Choroid plexus epithelial cell (primary cell): ENCODE results near the gene SHC4.

Experiments used
- DNase-seq: peaks from one replicate; pipeline ENCODE4 v3.0.0-alpha.2; 2010; ENCODE audit warnings: low read depth
- H3K4me3 ChIP-seq: 2 replicates; pipeline ENCODE4 v1.5.1; 2011; ENCODE audit warnings: low read depth, mild to moderate bottlenecking, control low read depth, low read length, moderate library complexity
- TF ChIP-seq, protein P1 (sequence below): conservative IDR thresholded peaks from 2 replicates; pipeline ENCODE4 v1.5.1; 2011; ENCODE audit warnings: low read depth, mild to moderate bottlenecking, control low read depth, inconsistent platforms, low read length, moderate library complexity

Gene SHC4

GRCh38 chr15:48955370-48955769 lies 8.3 kb downstream of the SHC4 start:
- TF ChIP-seq, protein P1, sequence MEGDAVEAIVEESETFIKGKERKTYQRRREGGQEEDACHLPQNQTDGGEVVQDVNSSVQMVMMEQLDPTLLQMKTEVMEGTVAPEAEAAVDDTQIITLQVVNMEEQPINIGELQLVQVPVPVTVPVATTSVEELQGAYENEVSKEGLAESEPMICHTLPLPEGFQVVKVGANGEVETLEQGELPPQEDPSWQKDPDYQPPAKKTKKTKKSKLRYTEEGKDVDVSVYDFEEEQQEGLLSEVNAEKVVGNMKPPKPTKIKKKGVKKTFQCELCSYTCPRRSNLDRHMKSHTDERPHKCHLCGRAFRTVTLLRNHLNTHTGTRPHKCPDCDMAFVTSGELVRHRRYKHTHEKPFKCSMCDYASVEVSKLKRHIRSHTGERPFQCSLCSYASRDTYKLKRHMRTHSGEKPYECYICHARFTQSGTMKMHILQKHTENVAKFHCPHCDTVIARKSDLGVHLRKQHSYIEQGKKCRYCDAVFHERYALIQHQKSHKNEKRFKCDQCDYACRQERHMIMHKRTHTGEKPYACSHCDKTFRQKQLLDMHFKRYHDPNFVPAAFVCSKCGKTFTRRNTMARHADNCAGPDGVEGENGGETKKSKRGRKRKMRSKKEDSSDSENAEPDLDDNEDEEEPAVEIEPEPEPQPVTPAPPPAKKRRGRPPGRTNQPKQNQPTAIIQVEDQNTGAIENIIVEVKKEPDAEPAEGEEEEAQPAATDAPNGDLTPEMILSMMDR, result no peak
- DNase-seq, result no peak

GRCh38 chr15:48954538-48954937 lies 9.2 kb downstream of the SHC4 start:
- no peak overlapping the region for H3K4me3 ChIP-seq
- DNase-seq, result peak; percentile 17
- TF ChIP-seq, protein P1, result peak; percentile 16

More at GRCh38 chr15:48955370-48955769, 8.3 kb downstream of the SHC4 start:
- H3K4me3 ChIP-seq, result no peak overlapping the region

DNA sequence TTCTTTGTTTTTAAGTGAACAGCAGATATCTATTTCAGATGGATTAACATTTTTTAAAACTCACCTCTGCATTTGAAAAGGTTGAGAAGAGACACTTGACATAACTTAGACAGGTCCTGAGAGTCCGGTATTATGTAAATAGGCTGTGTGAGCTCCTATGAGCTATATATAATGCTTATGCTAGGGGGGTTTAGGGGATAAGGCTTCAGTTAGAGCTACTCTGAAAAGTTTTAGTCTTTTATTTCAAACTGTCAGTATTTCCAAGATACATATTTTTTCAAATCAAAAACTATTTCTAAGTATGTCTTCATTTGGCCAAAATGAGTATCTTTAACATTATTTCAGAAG lies 16.9 kb downstream of the SHC4 start:
- no peak overlapping the region for H3K4me3 ChIP-seq
- TF ChIP-seq, protein P1, result no peak
- no peak for DNase-seq

DNA sequence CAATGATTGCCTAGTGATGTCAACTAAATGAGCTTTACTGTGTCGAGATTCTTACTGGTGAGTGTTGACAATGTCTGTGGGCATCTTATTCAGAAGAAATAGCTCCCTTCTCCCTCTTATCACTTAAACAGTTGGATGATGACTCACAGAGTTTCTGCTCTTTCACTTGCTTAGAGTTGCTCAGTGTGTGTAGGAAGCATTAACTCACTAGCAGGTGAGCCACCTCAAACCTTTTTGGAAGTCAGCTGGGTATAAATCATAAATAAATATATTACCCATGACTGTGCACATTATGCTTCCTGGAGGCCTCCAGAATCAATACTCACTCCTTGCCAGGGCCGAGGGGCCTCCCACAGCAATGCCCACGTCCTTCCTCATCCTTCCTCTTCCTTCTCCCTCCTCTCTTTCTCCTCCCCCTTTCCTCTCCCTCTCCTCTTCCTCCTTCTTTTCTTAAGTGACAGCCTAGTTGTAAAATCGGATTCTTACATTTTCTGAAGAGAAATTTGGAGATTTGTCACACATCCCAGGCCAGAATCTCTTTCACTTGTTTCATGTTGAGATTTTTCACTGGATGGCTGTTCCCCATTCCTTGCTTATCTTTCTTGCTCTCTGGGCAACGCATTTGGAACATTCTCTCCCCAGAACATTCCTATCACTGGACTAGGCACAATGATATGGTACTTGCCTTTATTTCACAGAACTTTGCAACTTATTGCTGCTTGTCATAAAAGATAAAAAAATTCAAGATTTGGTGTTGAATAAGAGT lies 17.5 kb downstream of the SHC4 start:
- peak; percentile 73 for DNase-seq
- TF ChIP-seq, protein P1, result no peak
- H3K4me3 ChIP-seq, result no peak overlapping the region

DNA sequence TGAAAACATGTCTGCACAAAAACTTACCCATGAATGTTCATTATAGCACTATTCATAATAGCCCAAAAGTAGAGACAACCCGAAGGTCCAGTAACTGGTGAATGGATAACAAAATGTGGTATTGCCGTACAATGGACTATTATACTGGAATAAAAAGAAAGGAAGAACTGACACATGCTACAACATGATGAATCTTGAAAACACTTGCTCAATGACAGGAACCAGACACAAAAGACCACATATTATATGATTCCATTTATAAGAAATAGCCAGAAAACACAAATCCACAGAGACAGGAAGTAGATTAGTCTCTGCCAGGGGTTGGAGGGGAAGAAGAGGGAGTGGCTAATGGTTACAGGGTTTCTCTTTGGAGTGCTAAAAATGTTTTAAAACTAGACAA lies 18.3 kb downstream of the SHC4 start:
- no peak overlapping the region for H3K4me3 ChIP-seq
- no peak for DNase-seq
- TF ChIP-seq, protein P1, result no peak

DNA sequence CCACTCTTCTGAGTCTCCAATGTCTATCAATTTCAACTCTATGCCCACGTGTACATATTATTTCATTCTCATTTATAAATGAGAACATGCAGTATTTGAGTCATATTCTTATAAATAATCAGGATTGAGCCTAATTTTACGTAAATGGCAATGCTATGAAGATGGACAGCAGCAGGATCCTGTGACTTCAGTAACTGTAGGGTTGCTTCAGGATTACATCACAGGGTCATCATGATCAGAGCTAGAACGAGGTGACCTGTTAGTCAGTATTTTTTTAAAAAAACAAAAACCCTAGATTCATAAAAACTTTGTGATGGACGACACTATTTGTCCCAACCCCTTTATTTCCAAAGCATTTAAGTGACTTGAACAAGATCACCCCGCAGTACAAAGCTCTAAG lies 21.8 kb downstream of the SHC4 start:
- DNase-seq, result no peak
- TF ChIP-seq, protein P1, result no peak
- H3K4me3 ChIP-seq, result no peak overlapping the region

- TF ChIP-seq, protein P1, result no peak
- no peak overlapping the region for H3K4me3 ChIP-seq
- DNase-seq, result peak; percentile 95
These were observed 23.2 kb downstream of the SHC4 start for GRCh38 chr15:48940508-48940907.
